BLaER1 (cell line): ENCODE measurements around the gene PPM1H.

Source experiments
- H3K27ac ChIP-seq: shearing (Covaris generic); formaldehyde crosslinking; 2 replicates; pipeline ENCODE4 v1.8.1; 2022
- H3K27me3 ChIP-seq: shearing (Covaris generic); formaldehyde crosslinking; 2 replicates; pipeline ENCODE4 v1.8.1; 2022
- H3K36me3 ChIP-seq: shearing (Covaris generic); formaldehyde crosslinking; 2 replicates; pipeline ENCODE4 v1.8.1; 2022
- H3K4me1 ChIP-seq: shearing (Covaris generic); formaldehyde crosslinking; 2 replicates; pipeline ENCODE4 v1.8.1; 2022
- H3K4me2 ChIP-seq: shearing (Covaris generic); formaldehyde crosslinking; 2 replicates; pipeline ENCODE4 v1.8.1; 2022
- H3K4me3 ChIP-seq: shearing (Covaris generic); formaldehyde crosslinking; 2 replicates; pipeline ENCODE4 v1.8.1; 2022
- H3K9ac ChIP-seq: shearing (Covaris generic); formaldehyde crosslinking; 2 replicates; pipeline ENCODE4 v1.8.1; 2022
- H3K9me3 ChIP-seq: shearing (Covaris generic); formaldehyde crosslinking; 2 replicates; pipeline ENCODE4 v1.8.1; 2022
- H4K20me1 ChIP-seq: shearing (Covaris generic); formaldehyde crosslinking; 2 replicates; pipeline ENCODE4 v1.8.1; 2022
- Cebpa-rat ChIP-seq: shearing (Covaris generic); IDR thresholded peaks from 2 replicates; pipeline ENCODE4 v1.8.1; 2022

The PPM1H gene

GRCh38 chr12:62689042-62689839, 245.7 kb downstream of the PPM1H start:
- Histone ChIP-seq H3K4me3 (no peak overlapping the region), H3K9ac (no peak overlapping the region), H3K27me3 (no peaks in the 10 kb centered on the region), H4K20me1 (no peaks in the 10 kb centered on the region), H3K27ac (no peak overlapping the region), H3K9me3 (no peaks in the 10 kb centered on the region), H3K4me1 (no peaks in the 10 kb centered on the region), H3K4me2 (no peak overlapping the region), H3K36me3 (peaks cover 15% of the 10 kb centered on the region; the same call in 1 of the 2 replicates)
- no peak for TF ChIP-seq Cebpa-rat

DNA sequence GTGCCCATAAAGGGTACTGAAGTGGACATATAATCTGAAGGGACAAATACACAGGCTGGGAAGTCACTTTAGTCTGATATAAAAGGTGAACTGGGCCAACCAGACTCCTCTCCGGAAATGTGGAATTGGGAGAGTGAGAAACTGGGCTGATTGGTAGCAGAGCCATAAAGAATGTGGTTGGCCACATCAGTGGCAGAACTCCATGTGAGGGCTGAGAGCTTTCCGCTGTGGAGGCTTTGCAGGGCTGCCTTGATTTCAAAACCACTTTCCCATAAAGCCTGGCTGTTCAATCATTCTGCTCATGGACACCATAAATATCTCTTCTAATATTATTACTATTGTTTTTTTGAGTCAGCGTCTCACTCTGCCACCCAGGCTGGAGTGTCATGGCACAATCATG, 248.0 kb downstream of the PPM1H start:
- no peak overlapping the region for H3K9ac ChIP-seq

DNA sequence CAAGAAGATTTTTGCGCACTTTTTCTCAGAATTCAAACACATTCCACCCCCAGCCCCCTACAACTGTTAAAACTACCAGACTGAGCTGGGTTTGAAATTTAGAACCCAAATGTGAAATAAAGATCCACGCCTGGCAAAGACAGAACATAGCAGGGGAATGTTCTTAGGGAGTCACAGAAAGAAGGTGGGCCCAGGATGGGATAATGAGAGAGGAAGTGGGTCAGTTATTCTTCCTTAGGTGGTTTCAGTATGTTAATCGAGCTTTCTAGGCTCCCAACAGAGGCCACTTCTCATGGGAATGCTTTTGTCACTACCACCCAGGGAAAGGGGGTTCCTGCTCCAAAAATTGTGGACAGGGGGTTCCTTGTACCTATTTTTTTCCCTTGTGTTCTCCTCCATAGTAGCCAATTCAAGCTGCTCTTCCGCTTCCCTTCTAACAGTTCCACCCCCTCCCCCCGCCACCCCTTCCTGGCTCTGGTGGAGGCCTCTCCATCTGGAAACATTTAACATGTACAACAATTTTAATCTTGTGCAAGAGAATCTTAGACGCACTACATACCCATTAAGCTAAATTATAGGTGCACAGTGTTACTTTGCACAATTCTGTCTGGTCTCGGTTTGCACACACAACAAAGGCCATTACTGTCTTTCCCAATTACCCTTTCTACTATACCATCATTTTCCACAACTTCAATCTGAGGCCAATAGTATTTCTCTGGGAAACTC, 250.2 kb downstream of the PPM1H start:
- Histone ChIP-seq H3K36me3 (peaks cover 4% of the 10 kb centered on the region; the same call in 1 of the 2 replicates), H4K20me1 (no peaks in the 10 kb centered on the region), H3K4me1 (no peaks in the 10 kb centered on the region), H3K4me3 (no peak overlapping the region), H3K9me3 (no peaks in the 10 kb centered on the region), H3K4me2 (no peak overlapping the region), H3K27me3 (no peaks in the 10 kb centered on the region), H3K27ac (no peak overlapping the region), H3K9ac (no peak overlapping the region)
- no peak for TF ChIP-seq Cebpa-rat

More for the DNA sequence above, 248.0 kb downstream of the PPM1H start:
- no peak overlapping the region for H3K4me2 ChIP-seq
- H4K20me1 ChIP-seq = no peaks in the 10 kb centered on the region
- H3K27ac ChIP-seq = no peak overlapping the region
- H3K4me3 ChIP-seq = no peak overlapping the region
- no peaks in the 10 kb centered on the region for H3K4me1 ChIP-seq
- peaks cover 10% of the 10 kb centered on the region; the same call in 1 of the 2 replicates for H3K36me3 ChIP-seq
- H3K9me3 ChIP-seq = no peaks in the 10 kb centered on the region
- no peaks in the 10 kb centered on the region for H3K27me3 ChIP-seq
- TF ChIP-seq Cebpa-rat = no peak

DNA sequence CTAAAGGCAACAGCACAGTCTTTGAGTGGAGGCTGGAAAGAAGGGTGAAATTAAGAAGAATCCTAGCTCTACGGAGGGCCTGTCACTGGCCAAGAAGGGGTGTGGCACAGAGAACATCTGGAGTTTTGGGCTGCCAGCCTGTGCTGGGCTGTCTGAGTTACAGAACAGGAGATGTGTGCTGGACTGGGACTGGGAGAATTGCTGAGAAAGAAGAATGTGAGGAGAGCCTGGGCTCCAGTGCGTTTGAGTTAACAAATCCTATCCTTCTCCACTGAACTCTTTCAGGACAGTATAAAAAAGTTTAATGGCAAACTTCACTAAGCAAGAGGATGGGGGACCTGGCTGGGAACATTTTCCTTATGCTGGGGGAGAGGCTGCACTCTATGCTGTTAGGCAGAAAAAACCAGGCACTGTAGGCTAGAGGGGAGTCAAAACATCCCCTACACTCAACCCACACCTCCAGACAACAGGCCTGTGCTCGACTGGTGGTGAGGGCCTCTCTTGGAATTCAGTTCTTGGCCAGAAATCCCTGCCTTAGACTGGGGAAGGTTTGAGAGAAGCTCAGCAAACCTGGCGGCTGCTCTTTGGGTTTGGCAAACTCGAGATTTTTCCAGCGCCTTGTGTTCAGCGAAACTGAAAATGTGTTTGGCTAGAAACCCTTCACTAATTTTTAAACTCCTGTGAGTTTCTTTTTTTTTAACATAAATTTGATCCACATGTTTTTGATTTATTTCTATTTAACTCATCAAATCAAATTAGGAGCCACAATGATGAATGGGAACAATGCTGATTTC, 251.0 kb downstream of the PPM1H start:
- H3K9me3 ChIP-seq = no peaks in the 10 kb centered on the region
- H3K27ac ChIP-seq = no peak overlapping the region
- H3K9ac ChIP-seq = no peak overlapping the region
- H3K36me3 ChIP-seq = peaks cover 4% of the 10 kb centered on the region; the same call in 1 of the 2 replicates
- H3K4me1 ChIP-seq = no peaks in the 10 kb centered on the region
- no peaks in the 10 kb centered on the region for H3K27me3 ChIP-seq
- TF ChIP-seq Cebpa-rat = no peak
- H4K20me1 ChIP-seq = no peaks in the 10 kb centered on the region
- no peak overlapping the region for H3K4me2 ChIP-seq
- H3K4me3 ChIP-seq = no peak overlapping the region

GRCh38 chr12:62681306-62681705, 253.6 kb downstream of the PPM1H start:
- Histone ChIP-seq H3K9me3 (peaks cover 25% of the 10 kb centered on the region), H3K9ac (no peak overlapping the region), H3K4me1 (no peaks in the 10 kb centered on the region), H3K27me3 (no peaks in the 10 kb centered on the region), H4K20me1 (no peaks in the 10 kb centered on the region), H3K4me2 (no peak overlapping the region), H3K36me3 (peaks cover 17% of the 10 kb centered on the region), H3K4me3 (no peak overlapping the region), H3K27ac (no peak overlapping the region)
- TF ChIP-seq Cebpa-rat = no peak

GRCh38 chr12:62679608-62680007, 255.3 kb downstream of the PPM1H start:
- Histone ChIP-seq H3K4me3 (no peak overlapping the region), H4K20me1 (no peaks in the 10 kb centered on the region), H3K27me3 (no peaks in the 10 kb centered on the region), H3K4me2 (no peak overlapping the region), H3K9me3 (peaks cover 34% of the 10 kb centered on the region), H3K27ac (no peak overlapping the region), H3K4me1 (no peaks in the 10 kb centered on the region), H3K9ac (no peak overlapping the region), H3K36me3 (peaks cover 24% of the 10 kb centered on the region)
- TF ChIP-seq Cebpa-rat = no peak

- Histone ChIP-seq H3K4me3 (no peak overlapping the region), H3K27me3 (no peaks in the 10 kb centered on the region), H3K27ac (no peak overlapping the region), H3K9ac (no peak overlapping the region), H3K36me3 (peaks cover 24% of the 10 kb centered on the region), H3K4me1 (no peaks in the 10 kb centered on the region), H3K9me3 (peaks cover 34% of the 10 kb centered on the region), H4K20me1 (no peaks in the 10 kb centered on the region), H3K4me2 (no peak overlapping the region)
- TF ChIP-seq Cebpa-rat = no peak
Measured at GRCh38 chr12:62677355-62677754, 257.6 kb downstream of the PPM1H start.

DNA sequence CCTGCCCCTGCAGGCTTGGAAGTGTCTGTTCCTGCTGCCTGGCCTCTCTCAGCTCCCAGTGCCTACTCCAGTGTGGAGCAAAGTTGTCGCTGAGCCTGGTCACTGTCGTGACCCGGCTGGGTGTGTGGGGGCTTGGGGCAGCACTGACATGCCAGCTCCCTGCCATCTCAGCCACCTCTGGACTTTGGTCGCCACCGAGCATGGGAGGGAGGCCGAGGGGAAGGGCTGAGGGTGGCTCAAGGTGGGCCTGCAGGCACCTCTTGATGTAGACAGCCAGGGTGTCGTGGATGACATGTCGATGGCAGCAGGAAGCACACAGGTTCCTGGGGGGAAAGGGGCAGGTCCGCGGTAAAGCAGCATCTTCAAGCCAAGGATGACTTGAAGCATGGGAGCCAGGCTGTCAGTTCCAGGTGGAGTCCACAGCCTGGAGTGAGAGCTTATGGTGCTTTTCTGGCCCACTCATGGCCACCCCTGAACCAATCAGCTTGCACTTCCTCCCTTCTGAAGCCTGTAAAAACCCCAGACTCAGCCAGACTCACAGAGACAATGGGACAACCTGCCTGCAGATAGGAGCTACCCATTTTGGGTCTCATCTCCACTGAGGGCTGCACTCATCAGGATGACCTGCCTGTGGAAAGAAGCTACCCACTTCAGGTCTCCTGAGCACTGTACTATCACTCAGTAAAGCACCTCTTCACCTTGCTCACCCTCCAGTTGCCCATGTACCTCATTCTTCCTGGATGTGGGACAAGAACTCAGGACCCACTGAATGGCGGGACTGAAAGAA, 258.2 kb downstream of the PPM1H start:
- H4K20me1 ChIP-seq = no peaks in the 10 kb centered on the region
- TF ChIP-seq Cebpa-rat = no peak
- peaks cover 34% of the 10 kb centered on the region for H3K9me3 ChIP-seq
- no peaks in the 10 kb centered on the region for H3K27me3 ChIP-seq
- H3K36me3 ChIP-seq = peaks cover 24% of the 10 kb centered on the region
- no peak overlapping the region for H3K4me2 ChIP-seq
- no peak overlapping the region for H3K27ac ChIP-seq
- no peaks in the 10 kb centered on the region for H3K4me1 ChIP-seq
- no peak overlapping the region for H3K4me3 ChIP-seq
- H3K9ac ChIP-seq = no peak overlapping the region
